Measurements from ENCODE around the gene DDX1. TPM values are rescaled to one million over a fixed set of nuclear protein-coding genes. Genes with fewer than 3 reads are reported as not detected.

Gene DDX1
- total RNA-seq, 4 donors from 2014 or later: 41.6 to 78.6 (median 66.5) TPM

- intact Hi-C loops (cut with DNase I): no loop called here
- Histone ChIP-seq H3K27ac (no peak overlapping the region), H3K27me3 (no peaks in the 10 kb centered on the region), H3K4me3 (no peak overlapping the region), H3K36me3 (peaks cover 14 to 99% (median 26%) of the 10 kb centered on the region in 3 donors), H3K4me1 (no peaks in the 10 kb centered on the region), H3K9me3 (no peaks in the 10 kb centered on the region)
- TF ChIP-seq CTCF (IDR thresholded peaks at IDR 0.05) (no peak), POLR2A (IDR thresholded peaks at IDR 0.05) (no peak)
- WGBS, 2 donors: 73% methylated on average over 3 of the region's 16 CpGs; no CpG with 5 or more reads in 1 of the 2 donors
- DNase-seq: no peak
Observed at GRCh38 chr2:15618449-15618855, 26.8 kb downstream of the DDX1 start.

- no peak for DNase-seq
- H3K27ac ChIP-seq: no peak overlapping the region
- intact Hi-C loops (cut with DNase I): no loop called here
- no peaks in the 10 kb centered on the region for H3K27me3 ChIP-seq
- 80 to 100% methylated on average over 1 of the region's 11 CpGs for WGBS, 2 donors
- H3K36me3 ChIP-seq: peaks cover 14 to 99% (median 28%) of the 10 kb centered on the region in 3 donors
- H3K9me3 ChIP-seq: no peaks in the 10 kb centered on the region
- H3K4me3 ChIP-seq: no peak overlapping the region
- no peaks in the 10 kb centered on the region for H3K4me1 ChIP-seq
- TF ChIP-seq CTCF (IDR thresholded peaks at IDR 0.05): no peak
- no peak for TF ChIP-seq POLR2A (IDR thresholded peaks at IDR 0.05)
Observed at GRCh38 chr2:15619076-15619475, 27.4 kb downstream of the DDX1 start.

GRCh38 chr2:15619510-15619909 lies 27.8 kb downstream of the DDX1 start:
- DNase-seq: no peak
- Histone ChIP-seq H3K27ac (no peak overlapping the region), H3K36me3 (peaks cover 14 to 99% (median 32%) of the 10 kb centered on the region in 3 donors), H3K9me3 (no peaks in the 10 kb centered on the region), H3K27me3 (no peaks in the 10 kb centered on the region), H3K4me3 (no peak overlapping the region), H3K4me1 (no peaks in the 10 kb centered on the region)
- 74 to 76% methylated on average over 5 of the region's 5 CpGs for WGBS, 2 donors
- intact Hi-C loops (cut with DNase I): no loop called here
- no peak for TF ChIP-seq CTCF (IDR thresholded peaks at IDR 0.05)
- TF ChIP-seq POLR2A (IDR thresholded peaks at IDR 0.05): no peak

- intact Hi-C loops (cut with DNase I): no loop called here
Observed at GRCh38 chr2:15619938-15620337, 28.3 kb downstream of the DDX1 start.

GRCh38 chr2:15620340-15620739 lies 28.7 kb downstream of the DDX1 start:
- WGBS, 2 donors: 97 to 100% methylated on average over 2 of the region's 2 CpGs
- intact Hi-C loops (cut with DNase I): no loop called here
- Histone ChIP-seq H3K4me1 (no peaks in the 10 kb centered on the region), H3K9me3 (no peaks in the 10 kb centered on the region), H3K4me3 (no peak overlapping the region), H3K27me3 (no peaks in the 10 kb centered on the region), H3K36me3 (peaks cover 14 to 99% (median 35%) of the 10 kb centered on the region in 3 donors), H3K27ac (no peak overlapping the region)
- TF ChIP-seq CTCF (IDR thresholded peaks at IDR 0.05) (no peak), POLR2A (IDR thresholded peaks at IDR 0.05) (no peak)
- DNase-seq: no peak

More at GRCh38 chr2:15619938-15620337, 28.3 kb downstream of the DDX1 start:
- H3K4me3 ChIP-seq: no peak overlapping the region
- no peaks in the 10 kb centered on the region for H3K9me3 ChIP-seq
- peaks cover 14 to 99% (median 34%) of the 10 kb centered on the region in 3 donors for H3K36me3 ChIP-seq
- DNase-seq: no peak
- no peak for TF ChIP-seq CTCF (IDR thresholded peaks at IDR 0.05)
- no peak for TF ChIP-seq POLR2A (IDR thresholded peaks at IDR 0.05)
- 88 to 96% methylated on average over 4 of the region's 4 CpGs for WGBS, 2 donors
- no peaks in the 10 kb centered on the region for H3K4me1 ChIP-seq
- no peak overlapping the region for H3K27ac ChIP-seq
- no peaks in the 10 kb centered on the region for H3K27me3 ChIP-seq
